WTC11 (cell line): ENCODE measurements around the gene LY6G5C.

Experiments
- CREB1 ChIP-seq: sonication (generic); formaldehyde crosslinking; IDR thresholded peaks from 2 replicates; pipeline ENCODE4 v1.8.0; 2023; ENCODE audit warnings: mild to moderate bottlenecking, missing genetic modification reagents
- CTCF ChIP-seq: fragments of 200-600 bp; IDR thresholded peaks from 2 replicates; pipeline ENCODE4 v1.8.0; 2022; ENCODE audit warnings: antibody characterized with exemption
- MAX ChIP-seq: sonication (generic); formaldehyde crosslinking; IDR thresholded peaks from 2 replicates; pipeline ENCODE4 v1.8.0; 2022; ENCODE audit warnings: mild to moderate bottlenecking, missing genetic modification reagents
- USF1 ChIP-seq: sonication (generic); formaldehyde crosslinking; IDR thresholded peaks from 2 replicates; pipeline ENCODE4 v1.8.0; 2022; ENCODE audit warnings: mild to moderate bottlenecking, missing genetic modification reagents
- ZBTB21 ChIP-seq: sonication (generic); formaldehyde crosslinking; IDR thresholded peaks from 2 replicates; pipeline ENCODE4 v1.8.1; 2023; ENCODE audit warnings: mild to moderate bottlenecking, missing genetic modification reagents, borderline replicate concordance
- ZNF263 ChIP-seq: sonication (generic); formaldehyde crosslinking; IDR thresholded peaks from 2 replicates; pipeline ENCODE4 v1.8.1; 2022; ENCODE audit warnings: low read depth, mild to moderate bottlenecking, moderate library complexity, missing genetic modification reagents
- ZNF416 ChIP-seq: fragments of 250-450 bp; sonication (Bioruptor Pico); IDR thresholded peaks from 2 replicates; pipeline ENCODE4 v1.9.0; 2021; ENCODE audit warnings: mild to moderate bottlenecking, inconsistent platforms

GRCh38 chr6:31664790-31665500, 15.9 kb downstream of the LY6G5C start, which contains the start of gene GPANK1:
- TF ChIP-seq CTCF: no peak
- TF ChIP-seq ZNF416 (CRISPR knock-in tag): no peak
- TF ChIP-seq USF1 (CRISPR knock-in tag): no peak
- TF ChIP-seq CREB1 (CRISPR knock-in tag): no peak
- TF ChIP-seq MAX (CRISPR knock-in tag): no peak
- TF ChIP-seq ZBTB21 (CRISPR knock-in tag): no peak
- no peak for TF ChIP-seq ZNF263
